Activated CD4-positive, alpha-beta T cell treated with anti-CD3 and anti-CD28 coated beads, Interleukin-2, Interleukin-6, amounts not matched to agents 100 ng/mL and 50 ng/mL, durations not matched to agents 16 hours and 8 hours (primary cell): ENCODE data around the gene SENP6.
A peak's percentile ranks its signal among the peaks of the same experiment; 100 is the strongest.
"Not testable (repeated sequence)": the region's sequence is repeated elsewhere in the genome, so short reads cannot be mapped to it uniquely, and the experiment has no call there.

ENCODE experiments used
- DNase-seq: peaks from one replicate; pipeline ENCODE4 v3.0.0-alpha.2; 2020

The SENP6 gene

GRCh38 chr6:75673884-75674283 is 72.2 kb downstream of the SENP6 start:
- no peak for DNase-seq

- no peak for DNase-seq
Measured at GRCh38 chr6:75676377-75676776, 74.7 kb downstream of the SENP6 start.

- DNase-seq = not testable (repeated sequence)
Measured at GRCh38 chr6:75682548-75682947, 80.9 kb downstream of the SENP6 start.

GRCh38 chr6:75683005-75683404 is 81.3 kb downstream of the SENP6 start:
- not testable (repeated sequence) for DNase-seq

GRCh38 chr6:75687535-75687934 is 85.9 kb downstream of the SENP6 start:
- DNase-seq = not testable (repeated sequence)

- not testable (repeated sequence) for DNase-seq
Measured at GRCh38 chr6:75687937-75688336, 86.3 kb downstream of the SENP6 start.

- no peak for DNase-seq
Measured at GRCh38 chr6:75689576-75689975, 87.9 kb downstream of the SENP6 start.

GRCh38 chr6:75691012-75691411 is 89.3 kb downstream of the SENP6 start:
- no peak for DNase-seq

GRCh38 chr6:75693534-75693933 is 91.9 kb downstream of the SENP6 start:
- DNase-seq = no peak

GRCh38 chr6:75694406-75694805 is 92.7 kb downstream of the SENP6 start:
- no peak for DNase-seq

- DNase-seq = not testable (repeated sequence)
Measured at GRCh38 chr6:75708334-75708733, 106.7 kb downstream of the SENP6 start.

GRCh38 chr6:75711173-75711572 is 109.5 kb downstream of the SENP6 start:
- no peak for DNase-seq

- DNase-seq = no peak
Measured at GRCh38 chr6:75719133-75719532, 117.5 kb downstream of the SENP6 start.

- no peak for DNase-seq
Measured at GRCh38 chr6:75723382-75723781, 121.7 kb downstream of the SENP6 start.

GRCh38 chr6:75727206-75727605 is 125.5 kb downstream of the SENP6 start:
- no peak for DNase-seq

GRCh38 chr6:75731029-75731428 is 129.3 kb downstream of the SENP6 start:
- not testable (repeated sequence) for DNase-seq

GRCh38 chr6:75735491-75736186 is 134.0 kb downstream of the SENP6 start:
- no peak for DNase-seq

- no peak for DNase-seq
Measured at GRCh38 chr6:75743971-75744370, 142.3 kb downstream of the SENP6 start.

GRCh38 chr6:75745404-75745803 is 143.7 kb downstream of the SENP6 start:
- no peak for DNase-seq

- no peak for DNase-seq
Measured at GRCh38 chr6:75746221-75746620, 144.5 kb downstream of the SENP6 start.

GRCh38 chr6:75747152-75747992 is 145.7 kb downstream of the SENP6 start:
- no peak for DNase-seq

GRCh38 chr6:75748003-75748742 is 146.5 kb downstream of the SENP6 start:
- DNase-seq = no peak

- peak; percentile 40 for DNase-seq
Measured at GRCh38 chr6:75748743-75749538, 147.3 kb downstream of the SENP6 start, which contains the start of gene MYO6. Gene MYO6 (plus strand): TSS chr6:75749239. CDS start chr6:75817548, 68,309 bp downstream.
